Measurements from ENCODE around the gene POLN. TPM values are rescaled to one million over a fixed set of nuclear protein-coding genes. Genes with fewer than 3 reads are reported as not detected.

The POLN gene
- total and polyA plus RNA-seq, 8 donors, result 2.7 to 5.7 (median 3.9) TPM

DNA sequence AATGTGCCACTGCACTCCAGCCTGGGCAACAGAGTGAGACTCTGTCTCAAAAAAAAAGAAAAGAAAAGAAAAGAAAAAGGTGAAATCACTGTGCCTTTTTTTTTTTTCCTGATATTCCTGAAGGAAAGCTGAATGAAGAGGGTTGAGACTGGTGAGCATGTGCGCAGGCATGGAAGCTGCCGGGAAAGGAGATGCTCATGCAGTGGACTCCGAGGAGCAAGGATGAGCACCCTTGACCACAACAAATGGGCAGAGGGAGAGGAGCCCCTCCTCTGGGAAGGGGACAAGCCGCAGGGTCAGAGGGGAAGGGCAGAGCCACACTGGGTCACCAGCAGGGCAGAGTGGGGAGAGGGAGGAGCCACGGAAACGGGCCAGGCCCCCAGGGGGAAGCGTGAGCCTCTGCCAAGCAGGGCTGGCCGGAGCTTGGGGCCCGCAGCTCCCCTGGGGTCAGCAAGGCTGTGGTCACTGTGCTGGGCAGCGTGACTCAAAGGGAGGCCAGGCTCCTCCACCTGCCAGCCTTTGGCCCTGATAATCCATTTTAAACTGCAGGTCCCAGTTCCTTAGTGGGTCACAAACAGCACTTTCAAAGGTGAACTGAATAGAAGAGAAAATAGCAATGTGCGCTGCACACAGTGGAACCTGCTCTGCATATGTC is 102.9 kb downstream of the POLN start:
- Histone ChIP-seq H3K27ac (no peak overlapping the region), H3K9me3 (no peaks in the 10 kb centered on the region), H3K4me1 (no peaks in the 10 kb centered on the region), H3K27me3 (no peaks in the 10 kb centered on the region), H3K36me3 (no peaks in the 10 kb centered on the region), H3K4me3 (no peak overlapping the region)
- ATAC-seq (no peak), DNase-seq (no peak)
- no peak for TF ChIP-seq CTCF (IDR thresholded peaks at IDR 0.05)
- intact Hi-C loops (cut with DNase I), result no loop called here

DNA sequence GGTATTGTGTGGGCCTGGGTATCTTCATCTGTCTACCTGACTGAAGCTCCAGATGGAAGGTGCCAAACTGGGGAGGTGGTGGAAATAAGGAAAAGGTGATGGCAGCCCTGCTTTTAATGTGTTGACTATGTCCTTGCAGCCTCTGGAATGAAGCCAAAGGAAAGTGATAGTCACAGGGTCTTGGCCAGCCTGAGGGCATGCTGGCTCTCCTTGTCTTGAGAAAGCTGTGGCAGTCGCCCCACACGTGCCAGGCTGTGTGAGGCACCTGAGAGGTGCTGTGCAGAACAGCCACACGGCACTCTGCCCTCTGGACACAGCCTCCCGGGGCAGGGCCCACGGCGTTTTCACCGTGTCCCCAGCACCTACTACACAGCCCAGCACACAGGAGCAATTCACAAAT is 105.2 kb downstream of the POLN start:
- no peaks in the 10 kb centered on the region for H3K4me1 ChIP-seq
- peaks cover 0 to 13% of the 10 kb centered on the region in 2 donors for H3K9me3 ChIP-seq
- no peaks in the 10 kb centered on the region for H3K36me3 ChIP-seq
- no peaks in the 10 kb centered on the region for H3K27me3 ChIP-seq
- no peak for TF ChIP-seq CTCF (IDR thresholded peaks at IDR 0.05)
- DNase-seq, result no peak
- H3K27ac ChIP-seq, result no peak overlapping the region
- intact Hi-C loops (cut with DNase I), result no loop called here
- no peak for ATAC-seq
- H3K4me3 ChIP-seq, result no peak overlapping the region

- no peak for TF ChIP-seq CTCF (IDR thresholded peaks at IDR 0.05)
- DNase-seq, result peak in 2 of 4 donors; percentile 37 to 66
- intact Hi-C loops (cut with DNase I), result no loop called here
- Histone ChIP-seq H3K4me3 (no peak overlapping the region), H3K36me3 (no peaks in the 10 kb centered on the region), H3K27ac (no peak overlapping the region), H3K4me1 (no peaks in the 10 kb centered on the region), H3K9me3 (peaks cover 0 to 16% of the 10 kb centered on the region in 2 donors), H3K27me3 (no peaks in the 10 kb centered on the region)
- peak; percentile 31 for ATAC-seq
Observed at GRCh38 chr4:2135083-2135482, 106.8 kb downstream of the POLN start.

DNA sequence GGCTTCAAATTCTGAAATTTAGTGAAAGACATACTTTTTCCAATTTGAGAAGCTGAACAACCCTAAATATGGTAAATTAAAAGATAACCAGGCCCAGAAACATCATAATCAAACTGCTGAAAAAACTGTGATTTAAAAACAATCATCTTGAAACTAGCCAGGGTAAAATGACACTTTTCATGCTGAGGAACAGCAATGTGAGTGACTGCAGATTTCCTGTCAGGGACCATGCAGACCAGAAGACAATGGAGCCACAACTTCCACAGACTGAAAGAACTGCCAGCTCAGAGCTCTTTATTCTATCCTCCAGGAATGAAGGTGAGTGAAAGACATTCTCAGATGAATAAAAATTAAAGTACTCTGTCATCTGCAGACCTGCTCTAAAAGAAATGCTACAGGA is 109.5 kb downstream of the POLN start:
- DNase-seq, result no peak
- intact Hi-C loops (cut with DNase I), result no loop called here
- ATAC-seq, result no peak
- Histone ChIP-seq H3K27me3 (no peaks in the 10 kb centered on the region), H3K4me3 (no peak overlapping the region), H3K4me1 (no peaks in the 10 kb centered on the region), H3K9me3 (peaks cover 0 to 16% of the 10 kb centered on the region in 2 donors), H3K27ac (no peak overlapping the region), H3K36me3 (no peaks in the 10 kb centered on the region)
- no peak for TF ChIP-seq CTCF (IDR thresholded peaks at IDR 0.05)

DNA sequence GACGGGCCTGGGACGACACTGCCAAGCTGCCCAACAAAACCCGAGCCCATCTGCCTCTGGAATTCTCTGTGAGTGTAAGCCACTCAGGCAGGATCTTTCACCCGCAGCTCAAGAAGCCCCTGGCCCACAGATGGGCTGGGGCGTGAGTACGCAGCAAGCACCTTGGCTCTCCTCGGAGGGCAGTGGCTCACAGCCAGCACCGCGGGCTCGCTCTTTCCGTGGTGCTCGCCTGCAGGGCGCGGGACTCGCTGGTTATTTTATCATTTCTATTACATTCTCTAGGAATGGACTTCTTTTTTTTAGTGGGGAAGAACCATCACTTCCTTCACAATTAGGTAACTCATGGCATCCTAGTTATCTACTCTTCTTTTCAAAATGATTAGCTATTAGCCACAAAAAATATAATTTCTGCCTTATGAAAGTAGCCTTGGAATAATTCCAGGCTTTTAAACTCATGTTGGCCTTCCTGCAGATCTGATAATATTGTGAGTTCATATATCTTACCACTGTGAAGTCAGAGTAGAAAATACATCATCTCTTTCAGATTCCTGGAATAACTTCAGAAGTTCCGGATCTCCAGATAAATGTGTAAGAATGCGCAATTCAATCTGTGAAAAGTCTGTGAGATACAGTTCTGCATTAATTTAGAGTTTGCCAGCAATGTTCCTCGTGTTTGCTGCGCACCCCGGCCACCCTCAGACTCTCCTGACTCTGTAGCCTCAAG is 114.2 kb downstream of the POLN start:
- Histone ChIP-seq H3K27ac (no peak overlapping the region), H3K36me3 (no peaks in the 10 kb centered on the region), H3K27me3 (no peaks in the 10 kb centered on the region), H3K4me3 (no peak overlapping the region), H3K4me1 (no peaks in the 10 kb centered on the region), H3K9me3 (peaks cover 0 to 13% of the 10 kb centered on the region in 2 donors)
- DNase-seq, result no peak
- no peak for ATAC-seq
- intact Hi-C loops (cut with DNase I), result no loop called here
- no peak for TF ChIP-seq CTCF (IDR thresholded peaks at IDR 0.05)

Data from left lung (tissue), 10 donors.